Liver (tissue), 9 donors: ENCODE measurements around the gene SIPA1L3. TPM values are rescaled to one million over a fixed set of nuclear protein-coding genes. Genes with fewer than 3 reads are reported as not detected.

ENCODE experiments used
- DNase-seq: peaks from one replicate; pipeline ENCODE4 v3.0.0-alpha.2; 2017; ENCODE audit warnings: low spot score
- H3K27ac ChIP-seq, 2 donors: one replicate each; pipeline ENCODE4 v1.7.0; 2013; ENCODE audit warnings: inconsistent platforms in 2 of 2, low read length in 2 of 2, control low read depth in 1 of 2, low read depth in 1 of 2, mild to moderate bottlenecking in 1 of 2
- H3K27me3 ChIP-seq, 4 donors: one replicate each; pipeline versions ENCODE4 v1.6.1 to v1.7.0; 2013; ENCODE audit warnings: low read length in 3 of 4, inconsistent platforms in 1 of 4, mild to moderate bottlenecking in 1 of 4, moderate library complexity in 1 of 4; ENCODE audit not compliant: control insufficient read depth in 4 of 4, insufficient read depth in 4 of 4
- H3K36me3 ChIP-seq, 4 donors: one replicate each; pipeline versions ENCODE4 v1.6.1 to v1.7.0; 2013; ENCODE audit warnings: low read length in 3 of 4, mild to moderate bottlenecking in 3 of 4, low read depth in 1 of 4, moderate library complexity in 1 of 4; ENCODE audit not compliant: control insufficient read depth in 4 of 4, insufficient read depth in 3 of 4
- H3K4me1 ChIP-seq, 4 donors: one replicate each; pipeline versions ENCODE4 v1.6.1 to v1.7.0; 2013; ENCODE audit warnings: low read length in 3 of 4, mild to moderate bottlenecking in 3 of 4, moderate library complexity in 1 of 4; ENCODE audit not compliant: control insufficient read depth in 4 of 4, insufficient read depth in 4 of 4
- H3K4me3 ChIP-seq, 3 donors: one replicate each; pipeline versions ENCODE4 v1.6.1 to v1.7.0; 2013; ENCODE audit warnings: low read length in 3 of 3, control low read depth in 1 of 3, low read depth in 1 of 3, mild to moderate bottlenecking in 1 of 3
- H3K9ac ChIP-seq, 2 donors: one replicate each; pipeline ENCODE4 v1.7.0; 2013; ENCODE audit warnings: low read length in 2 of 2, mild to moderate bottlenecking in 2 of 2, moderate library complexity in 2 of 2, control low read depth in 1 of 2, low read depth in 1 of 2
- H3K9me3 ChIP-seq, 4 donors: one replicate each; pipeline versions ENCODE4 v1.6.1 to v1.7.0; 2013; ENCODE audit warnings: low read length in 3 of 4; ENCODE audit not compliant: control insufficient read depth in 4 of 4
- ATF3 ChIP-seq: IDR thresholded peaks from 2 replicates; pipeline ENCODE4 v1.6.1; 2016; ENCODE audit warnings: antibody characterized with exemption
- CTCF ChIP-seq: fragments of 150-350 bp; IDR thresholded peaks from 2 replicates; pipeline ENCODE4 v1.5.1; 2017; ENCODE audit warnings: improper control_type of control experiment, low read depth, low read length; ENCODE audit not compliant: missing input control
- EGR1 ChIP-seq, 2 donors: IDR thresholded peaks; 2 replicates each; pipeline ENCODE4 v1.6.1; 2016 to 2018; ENCODE audit warnings: antibody characterized with exemption in 2 of 2, low read depth in 2 of 2
- FOXA2 ChIP-seq: IDR thresholded peaks from 2 replicates; pipeline ENCODE4 v1.6.1; 2016; ENCODE audit warnings: antibody characterized with exemption
- GABPA ChIP-seq, 2 donors: IDR thresholded peaks in 1 of 2; conservative IDR thresholded peaks in 1 of 2; 2 replicates each; pipeline ENCODE4 v1.6.1; 2016; ENCODE audit warnings: antibody characterized with exemption in 2 of 2, mild to moderate bottlenecking in 1 of 2, moderate library complexity in 1 of 2
- HNF4A ChIP-seq, 2 donors: conservative IDR thresholded peaks; 2 replicates each; pipeline ENCODE4 v1.6.1; 2016; ENCODE audit warnings: antibody characterized with exemption in 2 of 2, mild to moderate bottlenecking in 2 of 2
- HNF4G ChIP-seq: IDR thresholded peaks from 2 replicates; pipeline ENCODE4 v1.6.1; 2016; ENCODE audit warnings: antibody characterized with exemption
- JUND ChIP-seq, 2 donors: IDR thresholded peaks; 2 replicates each; pipeline ENCODE4 v1.6.1; 2016; ENCODE audit warnings: antibody characterized with exemption in 2 of 2
- MAX ChIP-seq: IDR thresholded peaks from 2 replicates; pipeline ENCODE4 v1.6.1; 2016; ENCODE audit warnings: antibody characterized with exemption
- REST ChIP-seq: IDR thresholded peaks from 2 replicates; pipeline ENCODE4 v1.6.1; 2016; ENCODE audit warnings: antibody characterized with exemption, mild to moderate bottlenecking
- RXRA ChIP-seq, 2 donors: IDR thresholded peaks; 2 replicates each; pipeline ENCODE4 v1.6.1; 2017 to 2018; ENCODE audit warnings: antibody characterized with exemption in 2 of 2, mild to moderate bottlenecking in 1 of 2
- TAF1 ChIP-seq: conservative IDR thresholded peaks from 2 replicates; pipeline ENCODE4 v1.6.1; 2016; ENCODE audit warnings: antibody characterized with exemption, mild to moderate bottlenecking
- YY1 ChIP-seq: IDR thresholded peaks from 2 replicates; pipeline ENCODE4 v1.6.1; 2016; ENCODE audit warnings: antibody characterized with exemption, mild to moderate bottlenecking
- ZBTB33 ChIP-seq: IDR thresholded peaks from 2 replicates; pipeline ENCODE4 v1.6.1; 2016; ENCODE audit warnings: antibody characterized with exemption
- WGBS: extraction: QIAGEN DNeasy Blood & Tissue Kit; methylation state at CpG from one replicate; pipeline ENCODE4 v1.1.7; 2013; 5-methylcytosine and 5-hydroxymethylcytosine counted together
- polyA plus RNA-seq, 2 donors: library from polyadenylated mRNA; stranded (reverse) in 1 of 2; unstranded in 1 of 2; fragments of 200-250 nt in 1 of 2; fragments of >200 nt in 1 of 2; fragmentation: Nextera tagmentation in 1 of 2; extraction: Ambion mirVana in 1 of 2; gene quantifications; one replicate each; pipeline versions ENCODE4 v1.2.1 to v1.2.3, GENCODE V29; 2013 to 2015
- total RNA-seq, 2 donors: library from RNA; depleted of rRNA; stranded (reverse); fragments of >200 nt; gene quantifications; one replicate each; pipeline ENCODE4 v1.2.3, GENCODE V29; 2014
- donor health status: healthy.
- donor health status: healthy.
- donor health status: healthy.
- donor health status: healthy.
- donor health status: healthy.

Gene SIPA1L3
- total and polyA plus RNA-seq, 4 donors: 2.4 to 10.0 (median 4.4) TPM

- TF ChIP-seq ZBTB33 (no peak), GABPA (IDR thresholded peaks at IDR 0.05 in 1 of 2, conservative IDR thresholded peaks at IDR 0.05 in 1 of 2) (no peak), FOXA2 (no peak), TAF1 (no peak), RXRA (IDR thresholded peaks at IDR 0.05) (no peak), YY1 (no peak)
Measured at GRCh38 chr19:37955986-37956385, 49.0 kb downstream of the SIPA1L3 start (continued).

GRCh38 chr19:37957176-37957575, 50.2 kb downstream of the SIPA1L3 start:
- H3K27ac ChIP-seq: no peak overlapping the region
- DNase-seq: no peak
- TF ChIP-seq EGR1 (IDR thresholded peaks at IDR 0.05; ENCODE audit: low read depth in 2 of 2): no peak
- TF ChIP-seq HNF4G: no peak
- TF ChIP-seq GABPA (IDR thresholded peaks at IDR 0.05 in 1 of 2, conservative IDR thresholded peaks at IDR 0.05 in 1 of 2): no peak
- TF ChIP-seq HNF4A (conservative IDR thresholded peaks at IDR 0.05): no peak
- TF ChIP-seq CTCF: no peak
- TF ChIP-seq REST: no peak
- no peak for TF ChIP-seq TAF1
- TF ChIP-seq JUND (IDR thresholded peaks at IDR 0.05): no peak
- no peak for TF ChIP-seq ZBTB33
- TF ChIP-seq ATF3: no peak
- no peak for TF ChIP-seq MAX

More at GRCh38 chr19:37957176-37957575, 50.2 kb downstream of the SIPA1L3 start:
- no peak overlapping the region for H3K9ac ChIP-seq
- H3K9me3 ChIP-seq: no peaks in the 10 kb centered on the region
- no peaks in the 10 kb centered on the region for H3K36me3 ChIP-seq
- no peak overlapping the region for H3K4me3 ChIP-seq
- WGBS: 90% methylated on average over 1 of the region's 1 CpG
- H3K27me3 ChIP-seq: no peaks in the 10 kb centered on the region
- peaks cover 0 to 14% (median 9%) of the 10 kb centered on the region in 4 donors for H3K4me1 ChIP-seq
